ENCODE results near the gene FAM9A. TPM values are rescaled to one million over a fixed set of nuclear protein-coding genes. Genes with fewer than 3 reads are reported as not detected.

FAM9A gene
- total and polyA plus RNA-seq, 2 of the 4 experiments (the other 2 are of a cell fraction): not detected

- H3K4me2 ChIP-seq (ENCODE audit: low read depth, low read length): no peak overlapping the region
- no peak overlapping the region for H3K4ac ChIP-seq (ENCODE audit: low read depth, low read length)
- H3K9me1 ChIP-seq (ENCODE audit: insufficient read depth, low read length): 0 out of 2 replicates have a peak, but pooled peaks cover 3% of the 10 kb centered on the region
- no peak overlapping the region for H3K27ac ChIP-seq (ENCODE audit: insufficient read depth, low read length)
- POLR2A ChIA-PET (ENCODE audit: unreplicated experiment): no interaction called here
- H3K23ac ChIP-seq (ENCODE audit: low read depth, low read length): no peak overlapping the region
- no CpG with 5 or more reads among the region's 6 CpGs for WGBS, 2 experiments (ENCODE audit: extremely low coverage in 2 of 2, insufficient read length in 1 of 2)
- no peaks in the 10 kb centered on the region for H3K27me3 ChIP-seq (ENCODE audit: control insufficient read depth, insufficient read depth, low read length)
- no peak overlapping the region for H2AFZ ChIP-seq (replicated peaks; ENCODE audit: low read length, poor library complexity)
- H3K56ac ChIP-seq (ENCODE audit: extremely low read depth, insufficient read depth, low read length): no peak overlapping the region
- H3K36me3 ChIP-seq (ENCODE audit: control insufficient read depth, insufficient read depth, low read length): no peaks in the 10 kb centered on the region
- intact Hi-C loops (cut with micrococcal nuclease) (no loop called here), in situ Hi-C loops (cut with MboI; ENCODE audit: low sequenced_read_pairs) (no loop called here), dilution Hi-C loops (cut with HindIII; ENCODE audit: low sequenced_read_pairs, unreplicated experiment) (no loop called here)
- ATAC-seq (ENCODE audit: low read depth) (no peak), DNase-seq (no peak)
- H3K9me3 ChIP-seq (ENCODE audit: control insufficient read depth, insufficient read depth, low read length): no peaks in the 10 kb centered on the region
- no peak overlapping the region for H4K5ac ChIP-seq (ENCODE audit: low read depth, low read length)
- H3K9ac ChIP-seq (ENCODE audit: low read depth, low read length): no peak overlapping the region
- H3K79me1 ChIP-seq (ENCODE audit: low read depth in 1 of 2, low read length in 2 of 2): no peaks in the 10 kb centered on the region
- BruUV-seq (replicated peaks): no TSS peak
- H4K91ac ChIP-seq (ENCODE audit: insufficient read depth, low read depth, low read length): no peak overlapping the region
- 0 out of 2 replicates have a peak, but pooled peaks cover 1% of the 10 kb centered on the region for H3K4me1 ChIP-seq (ENCODE audit: control insufficient read depth, insufficient read depth, low read length)
- H2BK5ac ChIP-seq (ENCODE audit: low read depth, low read length, poor library complexity, severe bottlenecking): no peak overlapping the region
- no peak overlapping the region for H3K14ac ChIP-seq (replicated peaks; ENCODE audit: low read depth, low read length)
- H3K4me3 ChIP-seq (ENCODE audit: insufficient read depth, low read depth, low read length): no peak overlapping the region
- TF ChIP-seq CHD1 (IDR thresholded peaks at IDR 0.05; ENCODE audit: low read depth, low read length) (no peak), FOS (IDR thresholded peaks at IDR 0.05; ENCODE audit: low read depth, low read length) (no peak), SMC3 (IDR thresholded peaks at IDR 0.05; ENCODE audit: low read depth, low read length) (no peak), BHLHE40 (IDR thresholded peaks at IDR 0.05; ENCODE audit: low read depth, low read length) (no peak), MAZ (IDR thresholded peaks at IDR 0.05; ENCODE audit: borderline replicate concordance, low read depth, low read length) (no peak), NFE2L2 (IDR thresholded peaks at IDR 0.05; ENCODE audit: low read depth, low read length) (no peak), RAD21 (IDR thresholded peaks at IDR 0.05; ENCODE audit: low read length) (no peak), MXI1 (IDR thresholded peaks at IDR 0.05; ENCODE audit: borderline replicate concordance, low read depth, low read length) (no peak), CEBPB (IDR thresholded peaks at IDR 0.05; ENCODE audit: low read depth, low read length) (no peak), POLR2A (IDR thresholded peaks at IDR 0.05; ENCODE audit: low read depth, low read length) (no peak), RCOR1 (IDR thresholded peaks at IDR 0.05; ENCODE audit: insufficient replicate concordance, low read length) (no peak), RFX5 (IDR thresholded peaks at IDR 0.05; ENCODE audit: low read depth, low read length) (no peak), MAFK (IDR thresholded peaks at IDR 0.05; ENCODE audit: low read depth, low read length) (no peak)
- TF ChIP-seq, protein P1, sequence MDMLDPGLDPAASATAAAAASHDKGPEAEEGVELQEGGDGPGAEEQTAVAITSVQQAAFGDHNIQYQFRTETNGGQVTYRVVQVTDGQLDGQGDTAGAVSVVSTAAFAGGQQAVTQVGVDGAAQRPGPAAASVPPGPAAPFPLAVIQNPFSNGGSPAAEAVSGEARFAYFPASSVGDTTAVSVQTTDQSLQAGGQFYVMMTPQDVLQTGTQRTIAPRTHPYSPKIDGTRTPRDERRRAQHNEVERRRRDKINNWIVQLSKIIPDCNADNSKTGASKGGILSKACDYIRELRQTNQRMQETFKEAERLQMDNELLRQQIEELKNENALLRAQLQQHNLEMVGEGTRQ (IDR thresholded peaks at IDR 0.05; ENCODE audit: low read depth, low read length): no peak
- no peak overlapping the region for H4K8ac ChIP-seq (ENCODE audit: low read depth in 2 of 2, low read length in 2 of 2)
- no peak overlapping the region for H2AK5ac ChIP-seq (ENCODE audit: low read depth, low read length)
- no peak overlapping the region for H2BK15ac ChIP-seq (ENCODE audit: low read depth, low read length)
- H2BK120ac ChIP-seq (ENCODE audit: low read depth, low read length): no peak overlapping the region
- H4K20me1 ChIP-seq (ENCODE audit: insufficient read depth, low read length): no peaks in the 10 kb centered on the region
- CTCF ChIA-PET: no interaction called here
- H2BK20ac ChIP-seq (ENCODE audit: low read depth, low read length): no peak overlapping the region
- H2AK9ac ChIP-seq (replicated peaks; ENCODE audit: low read depth, low read length, poor library complexity): no peak overlapping the region
- no peak overlapping the region for H3K18ac ChIP-seq (ENCODE audit: low read depth, low read length)
These were observed 40.7 kb upstream of the FAM9A start for GRCh38 chrX:8841911-8842310.
